Left lung (tissue), 10 donors: ENCODE results near the gene SLC38A8. TPM values are rescaled to one million over a fixed set of nuclear protein-coding genes. Genes with fewer than 3 reads are reported as not detected.

Experiments used
- ATAC-seq: fragments of 200-7000 bp; cut with Tn5 transposase; one replicate; pipeline ENCODE4 v1.9.1; 2020; ENCODE audit warnings: moderate library complexity
- DNase-seq, 4 donors: peaks; one replicate each; pipeline ENCODE4 v3.0.0-alpha.2; 2013 to 2020
- H3K27ac ChIP-seq, 2 donors: fragments of 200-600 bp; sonication (generic) in 1 of 2; one replicate each; pipeline versions ENCODE4 v1.5.0 to v1.8.0; 2020 to 2021
- H3K27me3 ChIP-seq, 2 donors: fragments of 200-600 bp; sonication (generic) in 1 of 2; one replicate each; pipeline versions ENCODE4 v1.5.0 to v1.8.0; 2020 to 2021
- H3K36me3 ChIP-seq, 2 donors: fragments of 200-600 bp; sonication (generic) in 1 of 2; one replicate each; pipeline versions ENCODE4 v1.5.0 to v1.8.0; 2020 to 2021
- H3K4me1 ChIP-seq, 2 donors: fragments of 200-600 bp; one replicate each; pipeline ENCODE4 v1.8.0; 2021
- H3K4me3 ChIP-seq, 2 donors: fragments of 200-600 bp; sonication (generic) in 1 of 2; one replicate each; pipeline versions ENCODE4 v1.5.0 to v1.8.0; 2020 to 2021; ENCODE audit warnings: mild to moderate bottlenecking in 1 of 2
- H3K9me3 ChIP-seq, 2 donors: fragments of 200-600 bp; sonication (generic) in 1 of 2; one replicate each; pipeline versions ENCODE4 v1.5.0 to v1.8.0; 2020 to 2021
- CTCF ChIP-seq, 2 donors: fragments of 200-600 bp; sonication (generic) in 1 of 2; IDR thresholded peaks; one replicate each; pipeline versions ENCODE4 v1.5.0 to v1.8.0; 2021; ENCODE audit warnings: antibody characterized with exemption in 2 of 2
- intact Hi-C, 2 donors: fragments of 100-400 bp; cut with DNase I; formaldehyde crosslinking; loops; one replicate each; pipeline versions ENCODE4 v1.11.2 to v1.14.2; 2022
- polyA plus RNA-seq, 6 donors: library from polyadenylated mRNA; unstranded; fragments of 120-200 nt; gene quantifications; one replicate each; pipeline ENCODE4 v1.2.1, GENCODE V29; 2013; ENCODE audit not compliant: insufficient read length in 6 of 6
- total RNA-seq, 2 donors: library from RNA; stranded (reverse); fragmentation: NEBNext Ultra II Directional; extraction: Animal tissue kit (Norgen Biotek cat#: 25700); gene quantifications; one replicate each; pipeline ENCODE4 v1.2.1, GENCODE V29; 2021
- donor health status: DM: no; HTN: yes; CAD: no.
- donor health status: DM: no; HTN: no; CAD: no.

The SLC38A8 gene
- total and polyA plus RNA-seq, 8 donors, result 0.65 TPM; not detected in 7

DNA sequence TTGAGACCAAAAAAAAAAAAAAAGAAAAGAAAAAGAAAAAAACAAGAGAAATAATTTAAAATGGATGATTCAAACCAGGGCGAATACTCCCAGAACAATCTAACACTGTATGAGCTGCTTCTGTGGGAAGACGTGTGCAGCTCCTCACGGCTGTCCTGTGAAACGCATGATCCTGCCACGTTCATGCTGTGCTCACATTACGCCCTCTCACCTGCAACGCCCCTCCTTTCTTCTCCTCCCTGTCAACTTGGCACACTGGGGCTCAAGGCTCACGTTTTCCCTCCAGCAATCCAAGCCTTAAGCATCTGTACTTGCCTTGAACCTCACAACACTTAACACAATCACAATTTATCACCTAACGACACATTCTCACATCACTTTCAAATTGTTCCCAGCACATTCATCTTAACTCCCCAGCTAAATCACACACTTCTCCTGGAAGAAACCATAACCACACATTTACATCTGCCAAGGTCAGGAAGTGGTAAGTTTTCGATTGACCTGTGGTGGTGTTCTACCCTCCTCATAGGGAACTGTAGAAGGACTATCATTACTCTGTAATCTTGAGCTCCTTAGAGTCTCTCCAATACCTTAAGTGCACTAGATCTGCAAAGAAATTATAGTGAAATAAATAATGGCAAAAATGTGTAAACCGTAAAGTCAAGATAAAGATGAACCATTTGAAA is 45.0 kb upstream of the SLC38A8 start:
- H3K27me3 ChIP-seq, result no peaks in the 10 kb centered on the region
- H3K4me3 ChIP-seq, result no peak overlapping the region
- H3K36me3 ChIP-seq, result peaks cover 0 to 87% of the 10 kb centered on the region in 2 donors
- no peak overlapping the region for H3K27ac ChIP-seq
- ATAC-seq, result no peak
- H3K9me3 ChIP-seq, result no peaks in the 10 kb centered on the region
- no peak for DNase-seq
- H3K4me1 ChIP-seq, result peaks cover 0 to 47% of the 10 kb centered on the region in 2 donors
- no peak for TF ChIP-seq CTCF (IDR thresholded peaks at IDR 0.05)
- intact Hi-C loops, result no loop called here

GRCh38 chr16:84087001-84087400 is 44.4 kb upstream of the SLC38A8 start:
- H3K27me3 ChIP-seq, result no peaks in the 10 kb centered on the region
- intact Hi-C loops, result no loop called here
- H3K4me3 ChIP-seq, result no peak overlapping the region
- no peak for TF ChIP-seq CTCF (IDR thresholded peaks at IDR 0.05)
- peaks cover 0 to 87% of the 10 kb centered on the region in 2 donors for H3K36me3 ChIP-seq
- ATAC-seq (no peak), DNase-seq (no peak)
- peaks cover 0 to 51% of the 10 kb centered on the region in 2 donors for H3K4me1 ChIP-seq
- H3K9me3 ChIP-seq, result no peaks in the 10 kb centered on the region
- no peak overlapping the region for H3K27ac ChIP-seq

- H3K27ac ChIP-seq, result no peak overlapping the region
- no peak overlapping the region for H3K4me3 ChIP-seq
- no peaks in the 10 kb centered on the region for H3K27me3 ChIP-seq
- H3K36me3 ChIP-seq, result peaks cover 0 to 87% of the 10 kb centered on the region in 2 donors
- intact Hi-C loops, result no loop called here
- DNase-seq, result no peak
- no peak for TF ChIP-seq CTCF (IDR thresholded peaks at IDR 0.05)
- H3K9me3 ChIP-seq, result no peaks in the 10 kb centered on the region
- H3K4me1 ChIP-seq, result peaks cover 0 to 51% of the 10 kb centered on the region in 2 donors
- ATAC-seq, result no peak
Measured at GRCh38 chr16:84086341-84086740, 43.7 kb upstream of the SLC38A8 start.

GRCh38 chr16:84085773-84086172 is 43.2 kb upstream of the SLC38A8 start:
- peaks cover 0 to 51% of the 10 kb centered on the region in 2 donors for H3K4me1 ChIP-seq
- H3K36me3 ChIP-seq, result peaks cover 0 to 87% of the 10 kb centered on the region in 2 donors
- no peaks in the 10 kb centered on the region for H3K27me3 ChIP-seq
- no peak overlapping the region for H3K4me3 ChIP-seq
- no peak for TF ChIP-seq CTCF (IDR thresholded peaks at IDR 0.05)
- no peak for DNase-seq
- intact Hi-C loops, result no loop called here
- H3K9me3 ChIP-seq, result no peaks in the 10 kb centered on the region
- ATAC-seq, result no peak
- no peak overlapping the region for H3K27ac ChIP-seq

GRCh38 chr16:84085271-84085667 is 42.7 kb upstream of the SLC38A8 start:
- TF ChIP-seq CTCF (IDR thresholded peaks at IDR 0.05), result no peak
- DNase-seq (no peak), ATAC-seq (no peak)
- intact Hi-C loops, result no loop called here
- H3K27ac ChIP-seq, result no peak overlapping the region
- no peak overlapping the region for H3K4me3 ChIP-seq
- no peaks in the 10 kb centered on the region for H3K9me3 ChIP-seq
- peaks cover 0 to 51% of the 10 kb centered on the region in 2 donors for H3K4me1 ChIP-seq
- peaks cover 0 to 87% of the 10 kb centered on the region in 2 donors for H3K36me3 ChIP-seq
- no peaks in the 10 kb centered on the region for H3K27me3 ChIP-seq
